Progenitor cell of endocrine pancreas (in vitro differentiated cells): ENCODE measurements around the gene MAML2. TPM values are rescaled to one million over a fixed set of nuclear protein-coding genes. Genes with fewer than 3 reads are reported as not detected.

Source experiments
- DNase-seq: peaks from one replicate; pipeline ENCODE4 v3.0.0; 2021; ENCODE audit warnings: low spot score; ENCODE audit not compliant: unreplicated experiment
- H3K27ac Mint-ChIP-seq: 2 replicates; pipeline ENCODE4 v1.8.0; 2021; ENCODE audit warnings: mild to moderate bottlenecking, moderate library complexity, mixed read lengths
- H3K27me3 Mint-ChIP-seq: 2 replicates; pipeline ENCODE4 v1.8.0; 2021; ENCODE audit warnings: mixed read lengths
- H3K36me3 Mint-ChIP-seq: 2 replicates; pipeline ENCODE4 v1.8.0; 2022; ENCODE audit warnings: mixed read lengths; ENCODE audit not compliant: insufficient read depth
- H3K4me1 Mint-ChIP-seq: 2 replicates; pipeline ENCODE4 v1.8.0; 2021; ENCODE audit warnings: low read depth, mixed read lengths
- H3K4me3 Mint-ChIP-seq: 2 replicates; pipeline ENCODE4 v1.8.0; 2021; ENCODE audit warnings: low read depth, mild to moderate bottlenecking, moderate library complexity, mixed read lengths
- H3K9me3 Mint-ChIP-seq: 2 replicates; pipeline ENCODE4 v1.8.0; 2021; ENCODE audit warnings: low read depth, mixed read lengths
- total RNA-seq: library from RNA; stranded (reverse); gene quantifications from 2 replicates; pipeline ENCODE4 v1.2.1, GENCODE V29; 2021
- TF ChIP-seq, protein P1 (sequence below): fragments of 200-600 bp; sonication (generic); IDR thresholded peaks from one replicate; pipeline ENCODE4 v1.5.0; 2021; ENCODE audit warnings: antibody characterized with exemption, mild to moderate bottlenecking; ENCODE audit not compliant: unreplicated experiment

MAML2 gene
- total RNA-seq, 1 donor from 2014 or later: 17.6 TPM

GRCh38 chr11:96112192-96113128 lies 230.5 kb downstream of the MAML2 start:
- no peak overlapping the region for H3K4me3 Mint-ChIP-seq
- no peaks in the 10 kb centered on the region for H3K9me3 Mint-ChIP-seq
- no peak for DNase-seq
- peaks cover 26% of the 10 kb centered on the region for H3K4me1 Mint-ChIP-seq
- no peaks in the 10 kb centered on the region for H3K27me3 Mint-ChIP-seq
- no peak overlapping the region for H3K27ac Mint-ChIP-seq
- TF ChIP-seq, protein P1, sequence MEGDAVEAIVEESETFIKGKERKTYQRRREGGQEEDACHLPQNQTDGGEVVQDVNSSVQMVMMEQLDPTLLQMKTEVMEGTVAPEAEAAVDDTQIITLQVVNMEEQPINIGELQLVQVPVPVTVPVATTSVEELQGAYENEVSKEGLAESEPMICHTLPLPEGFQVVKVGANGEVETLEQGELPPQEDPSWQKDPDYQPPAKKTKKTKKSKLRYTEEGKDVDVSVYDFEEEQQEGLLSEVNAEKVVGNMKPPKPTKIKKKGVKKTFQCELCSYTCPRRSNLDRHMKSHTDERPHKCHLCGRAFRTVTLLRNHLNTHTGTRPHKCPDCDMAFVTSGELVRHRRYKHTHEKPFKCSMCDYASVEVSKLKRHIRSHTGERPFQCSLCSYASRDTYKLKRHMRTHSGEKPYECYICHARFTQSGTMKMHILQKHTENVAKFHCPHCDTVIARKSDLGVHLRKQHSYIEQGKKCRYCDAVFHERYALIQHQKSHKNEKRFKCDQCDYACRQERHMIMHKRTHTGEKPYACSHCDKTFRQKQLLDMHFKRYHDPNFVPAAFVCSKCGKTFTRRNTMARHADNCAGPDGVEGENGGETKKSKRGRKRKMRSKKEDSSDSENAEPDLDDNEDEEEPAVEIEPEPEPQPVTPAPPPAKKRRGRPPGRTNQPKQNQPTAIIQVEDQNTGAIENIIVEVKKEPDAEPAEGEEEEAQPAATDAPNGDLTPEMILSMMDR: no peak
- H3K36me3 Mint-ChIP-seq: no peaks in the 10 kb centered on the region

DNA sequence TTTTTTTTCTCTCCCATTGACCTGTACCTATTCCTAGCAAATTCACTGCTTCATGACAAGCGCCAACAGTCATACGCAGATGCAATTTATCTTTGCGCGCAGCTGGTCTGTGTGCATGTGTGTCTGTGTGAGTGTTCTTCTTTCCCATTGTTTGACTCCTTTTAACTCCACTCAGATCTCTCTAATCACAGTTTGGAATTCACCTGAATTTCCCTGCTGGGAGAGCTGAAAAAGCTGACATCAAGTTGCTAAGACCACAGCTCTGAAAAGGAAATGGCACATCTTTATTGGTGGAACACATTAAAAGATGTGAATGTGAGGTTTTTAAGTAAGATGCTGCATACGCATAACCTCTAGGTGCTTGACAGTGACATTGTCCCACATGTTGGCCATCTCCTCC lies 231.7 kb downstream of the MAML2 start:
- no peak overlapping the region for H3K4me3 Mint-ChIP-seq
- no peaks in the 10 kb centered on the region for H3K36me3 Mint-ChIP-seq
- TF ChIP-seq, protein P1: no peak
- peaks cover 27% of the 10 kb centered on the region for H3K4me1 Mint-ChIP-seq
- no peaks in the 10 kb centered on the region for H3K9me3 Mint-ChIP-seq
- no peak for DNase-seq
- no peaks in the 10 kb centered on the region for H3K27me3 Mint-ChIP-seq
- no peak overlapping the region for H3K27ac Mint-ChIP-seq

- H3K9me3 Mint-ChIP-seq: no peaks in the 10 kb centered on the region
- no peak for DNase-seq
- H3K4me3 Mint-ChIP-seq: no peak overlapping the region
- H3K36me3 Mint-ChIP-seq: no peaks in the 10 kb centered on the region
- H3K27me3 Mint-ChIP-seq: no peaks in the 10 kb centered on the region
- peaks cover 36% of the 10 kb centered on the region for H3K4me1 Mint-ChIP-seq
- no peak overlapping the region for H3K27ac Mint-ChIP-seq
- TF ChIP-seq, protein P1: no peak
Measured at GRCh38 chr11:96110302-96110701, 232.7 kb downstream of the MAML2 start.

- Mint-ChIP-seq H3K9me3 (no peaks in the 10 kb centered on the region), H3K27ac (no peak overlapping the region), H3K4me3 (no peak overlapping the region), H3K36me3 (no peaks in the 10 kb centered on the region), H3K27me3 (no peaks in the 10 kb centered on the region), H3K4me1 (peaks cover 38% of the 10 kb centered on the region)
- TF ChIP-seq, protein P1: no peak
- no peak for DNase-seq
Measured at GRCh38 chr11:96109331-96110030, 233.5 kb downstream of the MAML2 start.

- Mint-ChIP-seq H3K27ac (no peak overlapping the region), H3K27me3 (no peaks in the 10 kb centered on the region), H3K9me3 (peaks cover 3% of the 10 kb centered on the region), H3K4me3 (no peak overlapping the region), H3K36me3 (no peaks in the 10 kb centered on the region), H3K4me1 (peaks cover 41% of the 10 kb centered on the region)
- DNase-seq: no peak
- TF ChIP-seq, protein P1: no peak
Measured at GRCh38 chr11:96107143-96107824, 235.7 kb downstream of the MAML2 start.
